ENCODE measurements around the gene PNLIP. TPM values are rescaled to one million over a fixed set of nuclear protein-coding genes. Genes with fewer than 3 reads are reported as not detected.
A peak's percentile ranks its signal among the peaks of the same experiment; 100 is the strongest.

The PNLIP gene
- total RNA-seq, 1 experiment from 2014 or later = 1.5 TPM

- no peaks in the 10 kb centered on the region for H3K9me3 ChIP-seq (ENCODE audit: control insufficient read depth, insufficient read depth, low read depth, low read length)
- no peaks in the 10 kb centered on the region for H3K36me3 ChIP-seq (ENCODE audit: control insufficient read depth, insufficient read depth, low read length)
- CTCF ChIA-PET = interaction anchor here (0.8 kb wide), 1 partner anchor 1369 kb away, joined by 3 read pairs; no protein-coding TSS in a partner anchor
- H3K4me3 ChIP-seq (ENCODE audit: low read depth in 2 of 2, low read length in 2 of 2) = no peak overlapping the region
- peaks cover 4% of the 10 kb centered on the region for H3K27me3 ChIP-seq (ENCODE audit: control insufficient read depth, insufficient read depth, low read length)
- no peaks in the 10 kb centered on the region for H3K4me1 ChIP-seq (ENCODE audit: control insufficient read depth, insufficient read depth, low read length)
- POLR2A ChIA-PET = interaction anchor here (0.5 kb wide), 1 partner anchor 30 kb away, joined by 3 read pairs; no protein-coding TSS in a partner anchor
- no peak overlapping the region for H3K27ac ChIP-seq (ENCODE audit: low read length)
- intact Hi-C loops (cut with micrococcal nuclease; ENCODE audit: unreplicated experiment) (no loop called here), in situ Hi-C loops (cut with HindIII; ENCODE audit: low pct_unique_long_range_greater_than_20kb, low sequenced_read_pairs) (no loop called here)
- DNase-seq (ENCODE audit: low read depth, low spot score) = no peak
- ATAC-seq = no peak
- TF ChIP-seq CTCF (IDR thresholded peaks at IDR 0.05) (no peak), POLR2AphosphoS5 (IDR thresholded peaks at IDR 0.05; ENCODE audit: low read depth, low read length) (no peak), SIN3A (IDR thresholded peaks at IDR 0.05; ENCODE audit: borderline replicate concordance, insufficient read depth, low read depth, low read length) (no peak), TCF7L2 (IDR thresholded peaks at IDR 0.05; ENCODE audit: low read depth, low read length) (no peak)
- TF ChIP-seq, protein P1, sequence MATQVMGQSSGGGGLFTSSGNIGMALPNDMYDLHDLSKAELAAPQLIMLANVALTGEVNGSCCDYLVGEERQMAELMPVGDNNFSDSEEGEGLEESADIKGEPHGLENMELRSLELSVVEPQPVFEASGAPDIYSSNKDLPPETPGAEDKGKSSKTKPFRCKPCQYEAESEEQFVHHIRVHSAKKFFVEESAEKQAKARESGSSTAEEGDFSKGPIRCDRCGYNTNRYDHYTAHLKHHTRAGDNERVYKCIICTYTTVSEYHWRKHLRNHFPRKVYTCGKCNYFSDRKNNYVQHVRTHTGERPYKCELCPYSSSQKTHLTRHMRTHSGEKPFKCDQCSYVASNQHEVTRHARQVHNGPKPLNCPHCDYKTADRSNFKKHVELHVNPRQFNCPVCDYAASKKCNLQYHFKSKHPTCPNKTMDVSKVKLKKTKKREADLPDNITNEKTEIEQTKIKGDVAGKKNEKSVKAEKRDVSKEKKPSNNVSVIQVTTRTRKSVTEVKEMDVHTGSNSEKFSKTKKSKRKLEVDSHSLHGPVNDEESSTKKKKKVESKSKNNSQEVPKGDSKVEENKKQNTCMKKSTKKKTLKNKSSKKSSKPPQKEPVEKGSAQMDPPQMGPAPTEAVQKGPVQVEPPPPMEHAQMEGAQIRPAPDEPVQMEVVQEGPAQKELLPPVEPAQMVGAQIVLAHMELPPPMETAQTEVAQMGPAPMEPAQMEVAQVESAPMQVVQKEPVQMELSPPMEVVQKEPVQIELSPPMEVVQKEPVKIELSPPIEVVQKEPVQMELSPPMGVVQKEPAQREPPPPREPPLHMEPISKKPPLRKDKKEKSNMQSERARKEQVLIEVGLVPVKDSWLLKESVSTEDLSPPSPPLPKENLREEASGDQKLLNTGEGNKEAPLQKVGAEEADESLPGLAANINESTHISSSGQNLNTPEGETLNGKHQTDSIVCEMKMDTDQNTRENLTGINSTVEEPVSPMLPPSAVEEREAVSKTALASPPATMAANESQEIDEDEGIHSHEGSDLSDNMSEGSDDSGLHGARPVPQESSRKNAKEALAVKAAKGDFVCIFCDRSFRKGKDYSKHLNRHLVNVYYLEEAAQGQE (IDR thresholded peaks at IDR 0.05; ENCODE audit: insufficient read depth in 1 of 2, low read depth in 2 of 2, low read length in 1 of 2) = no peak
- BruUV-seq (replicated peaks) = no TSS peak
These were observed 35.2 kb upstream of the PNLIP start for GRCh38 chr10:116510565-116510964.

GRCh38 chr10:116511365-116511764 lies 34.4 kb upstream of the PNLIP start:
- in situ Hi-C loops (cut with HindIII; ENCODE audit: low pct_unique_long_range_greater_than_20kb, low sequenced_read_pairs) = no loop called here
- BruUV-seq (replicated peaks) = no TSS peak
- no peak for DNase-seq (ENCODE audit: low read depth, low spot score)
- ChIA-PET CTCF (no interaction called here), POLR2A (no interaction called here)
- Histone ChIP-seq H3K27me3 (ENCODE audit: control insufficient read depth, insufficient read depth, low read length) (peaks cover 4% of the 10 kb centered on the region), H3K27ac (ENCODE audit: low read length) (no peak overlapping the region), H3K36me3 (ENCODE audit: control insufficient read depth, insufficient read depth, low read length) (no peaks in the 10 kb centered on the region), H3K4me1 (ENCODE audit: control insufficient read depth, insufficient read depth, low read length) (no peaks in the 10 kb centered on the region), H3K4me3 (ENCODE audit: low read depth in 2 of 2, low read length in 2 of 2) (no peak overlapping the region), H3K9me3 (ENCODE audit: control insufficient read depth, insufficient read depth, low read depth, low read length) (no peaks in the 10 kb centered on the region)
- ATAC-seq = no peak
- intact Hi-C loops (cut with micrococcal nuclease; ENCODE audit: unreplicated experiment) = no loop called here
- peak; percentile 36 for TF ChIP-seq CTCF (IDR thresholded peaks at IDR 0.05)
- TF ChIP-seq, protein P1 (IDR thresholded peaks at IDR 0.05; ENCODE audit: insufficient read depth in 1 of 2, low read depth in 2 of 2, low read length in 1 of 2) = no peak
